Mucosa of descending colon (tissue), 3 donors: ENCODE measurements around the gene GAS5. TPM values are rescaled to one million over a fixed set of nuclear protein-coding genes. Genes with fewer than 3 reads are reported as not detected.
A peak's percentile ranks its signal among the peaks of the same experiment; 100 is the strongest.

Experiments used
- ATAC-seq: fragments of 200-7000 bp; cut with Tn5 transposase; one replicate; pipeline ENCODE4 v1.9.1; 2020; ENCODE audit warnings: mild to moderate bottlenecking, moderate library complexity
- DNase-seq, 3 donors: peaks; one replicate each; pipeline ENCODE4 v3.0.0-alpha.2; 2020
- H3K36me3 ChIP-seq: fragments of 200-600 bp; one replicate; pipeline ENCODE4 v1.8.0; 2021; ENCODE audit warnings: low read depth, mild to moderate bottlenecking
- H3K4me1 ChIP-seq: fragments of 200-600 bp; one replicate; pipeline ENCODE4 v1.8.0; 2021; ENCODE audit warnings: low read depth, mild to moderate bottlenecking
- H3K4me3 ChIP-seq: fragments of 200-600 bp; one replicate; pipeline ENCODE4 v1.8.0; 2021; ENCODE audit warnings: mild to moderate bottlenecking
- H3K9me3 ChIP-seq: fragments of 200-600 bp; one replicate; pipeline ENCODE4 v1.8.0; 2021; ENCODE audit warnings: mild to moderate bottlenecking
- CTCF ChIP-seq: fragments of 200-600 bp; IDR thresholded peaks from one replicate; pipeline ENCODE4 v1.8.0; 2022; ENCODE audit warnings: antibody characterized with exemption, mild to moderate bottlenecking
- intact Hi-C, 2 donors: fragments of 100-400 bp; cut with DNase I in 1 of 2; cut with micrococcal nuclease in 1 of 2; formaldehyde crosslinking; loops; one replicate each; pipeline versions ENCODE4 v1.11.0 to v1.11.1; 2022; cut with DNase I, micrococcal nuclease
- long read RNA-seq, 2 donors: library from polyadenylated mRNA; unstranded; transcript quantifications; one replicate each; pipeline ENCODE4 v2.0.0, GENCODE V29; 2019 to 2021
- total RNA-seq, 3 donors: library from RNA; stranded (reverse); fragmentation: NEBNext Ultra II Directional in 2 of 3; extraction: Animal tissue kit (Norgen Biotek cat#: 25700) in 2 of 3; gene quantifications; one replicate each; pipeline versions ENCODE4 v1.2.1 to v1.2.4, GENCODE V29; 2021 to 2023
- donor health status: DM: no; HTN: no; CAD: no; lungs with moderate emphysema.
- donor health status: DM: no; HTN: no; CAD: no.
- donor health status: DM: no; HTN: yes; CAD: no.

GAS5 gene
- total RNA-seq: 100 to 1,000 TPM; 207 to 252 (median 224) TPM
- long read RNA-seq, donor 1, transcript GAS5-221 (12 exons, 632 nt): major isoform, 42 of 93 reads
- long read RNA-seq, donor 1, partial matches to known transcripts: 3 of 93 reads
- long read RNA-seq, donor 1, other reads (novel, unspliced or antisense): 42 of 93 reads
- long read RNA-seq, donor 2, transcript GAS5-221 (12 exons, 632 nt): major isoform, 19 of 90 reads
- long read RNA-seq, donor 2, partial matches to known transcripts: 3 of 90 reads
- long read RNA-seq, donor 2, other reads (novel, unspliced or antisense): 66 of 90 reads

DNA sequence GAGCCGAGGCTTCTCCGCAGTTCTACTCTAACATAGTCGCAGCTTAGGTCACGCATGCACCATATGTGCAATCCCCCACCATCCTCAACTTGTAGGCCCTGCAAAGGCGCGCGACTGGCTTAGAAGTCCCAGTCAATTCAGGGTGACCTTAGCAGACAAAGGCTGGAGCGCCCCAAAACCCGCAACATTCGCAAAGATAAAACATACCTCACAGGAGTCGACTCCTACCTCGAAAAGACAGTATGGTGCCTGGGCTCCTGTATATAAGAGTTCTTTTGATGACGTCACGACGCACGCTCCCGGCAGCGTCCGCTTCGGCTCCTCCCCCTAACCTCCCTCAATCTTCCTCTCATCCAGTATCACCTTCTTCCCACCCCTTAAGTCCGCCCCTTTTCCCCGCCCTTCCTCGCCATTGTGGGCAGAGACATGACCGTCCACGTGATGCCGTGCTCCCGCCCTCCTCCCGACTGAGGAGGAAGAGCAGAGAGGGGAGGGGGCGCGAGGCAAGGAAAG is at the start of gene GAS5:
Gene GAS5 (minus strand): TSS at position 237 of the 513 bp plus-strand sequence.
- intact Hi-C loops: no loop called here
- peak; percentile 99 to 100 (median 99) for DNase-seq
- no peak for TF ChIP-seq CTCF
- peaks cover 12% of the 10 kb centered on the region for H3K4me1 ChIP-seq
- peak within 1 kb of the TSS; percentile 56 for H3K4me3 ChIP-seq
- no peaks in the 10 kb centered on the region for H3K9me3 ChIP-seq
- H3K36me3 ChIP-seq: no peaks in the 10 kb centered on the region
- ATAC-seq: peak; percentile 89

DNA sequence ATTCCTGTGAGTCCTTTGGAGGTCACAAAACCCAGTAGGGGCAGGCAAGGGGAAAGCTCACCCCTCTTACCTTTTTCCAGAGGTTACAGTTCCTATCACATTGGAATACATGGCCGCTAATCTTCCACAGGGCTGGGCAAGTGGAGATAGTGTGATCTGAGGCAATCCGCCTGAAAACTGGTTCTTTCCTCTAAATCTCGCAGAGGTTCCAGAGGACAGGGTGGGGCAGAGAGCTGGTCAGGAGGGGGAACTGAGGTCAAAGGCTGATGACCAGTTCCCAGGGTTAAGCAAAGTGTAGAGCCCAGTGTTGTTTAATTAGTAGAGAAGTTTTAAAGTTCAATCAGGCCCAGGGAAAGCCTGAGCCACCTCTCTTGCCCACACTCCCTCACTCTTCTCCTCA is 49.4 kb upstream of the GAS5 start, which contains the start of gene SERPINC1:
Gene SERPINC1 (minus strand): TSS at position 179 of the 400 bp plus-strand sequence. CDS start 68 bp downstream, at position 111.
- DNase-seq: no peak
- no peak for ATAC-seq
- Histone ChIP-seq H3K4me1 (no peaks in the 10 kb centered on the region), H3K9me3 (no peaks in the 10 kb centered on the region), H3K4me3 (no peak within 1 kb of the TSS), H3K36me3 (no peaks in the 10 kb centered on the region)
- intact Hi-C loops: no loop called here
- no peak for TF ChIP-seq CTCF

DNA sequence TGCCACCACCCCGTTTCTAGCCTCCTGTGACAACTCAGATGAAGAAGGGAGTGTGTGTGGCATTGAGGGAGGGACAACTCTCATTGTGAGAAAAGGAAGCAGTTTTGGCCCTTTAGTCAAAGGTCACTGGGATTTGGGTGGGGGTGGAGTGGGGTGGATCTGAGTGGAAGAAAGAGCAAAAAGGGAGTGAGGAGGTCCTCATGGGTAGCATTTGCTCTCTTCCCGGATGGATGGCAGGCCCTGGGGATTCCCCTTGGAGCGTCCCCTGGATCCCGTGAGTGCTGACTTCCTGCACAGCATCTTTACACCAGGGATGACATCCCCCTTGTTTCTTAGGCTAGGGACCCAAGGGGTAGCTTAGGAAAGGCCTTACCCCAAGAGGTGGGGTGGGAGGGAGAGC is 48.9 kb upstream of the GAS5 start:
- no peak overlapping the region for H3K4me3 ChIP-seq
- H3K36me3 ChIP-seq: no peaks in the 10 kb centered on the region
- TF ChIP-seq CTCF: no peak
- intact Hi-C loops: no loop called here
- ATAC-seq (no peak), DNase-seq (no peak)
- H3K4me1 ChIP-seq: no peaks in the 10 kb centered on the region
- H3K9me3 ChIP-seq: no peaks in the 10 kb centered on the region

DNA sequence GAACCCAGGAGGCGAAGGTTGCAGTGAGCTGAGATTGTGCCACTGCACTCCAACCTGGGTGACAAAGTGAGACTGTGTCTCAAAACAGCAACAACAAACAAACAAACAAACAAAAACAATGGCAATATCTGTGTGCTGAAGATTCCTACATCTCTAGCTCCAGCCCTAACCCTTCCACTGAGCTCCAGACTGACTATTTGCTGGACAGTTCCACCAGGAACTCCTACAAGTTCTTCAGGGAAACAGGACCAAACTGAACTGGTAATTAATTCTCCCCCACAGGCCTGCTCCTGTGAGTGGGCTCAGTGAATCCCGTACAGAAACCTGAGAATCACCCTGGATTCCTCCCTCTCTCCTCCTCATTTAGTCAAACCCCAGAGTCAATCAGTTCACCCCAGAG is 47.8 kb upstream of the GAS5 start:
- ATAC-seq (no peak), DNase-seq (no peak)
- intact Hi-C loops: no loop called here
- Histone ChIP-seq H3K36me3 (no peaks in the 10 kb centered on the region), H3K4me1 (no peaks in the 10 kb centered on the region), H3K9me3 (no peaks in the 10 kb centered on the region), H3K4me3 (no peak overlapping the region)
- TF ChIP-seq CTCF: no peak

DNA sequence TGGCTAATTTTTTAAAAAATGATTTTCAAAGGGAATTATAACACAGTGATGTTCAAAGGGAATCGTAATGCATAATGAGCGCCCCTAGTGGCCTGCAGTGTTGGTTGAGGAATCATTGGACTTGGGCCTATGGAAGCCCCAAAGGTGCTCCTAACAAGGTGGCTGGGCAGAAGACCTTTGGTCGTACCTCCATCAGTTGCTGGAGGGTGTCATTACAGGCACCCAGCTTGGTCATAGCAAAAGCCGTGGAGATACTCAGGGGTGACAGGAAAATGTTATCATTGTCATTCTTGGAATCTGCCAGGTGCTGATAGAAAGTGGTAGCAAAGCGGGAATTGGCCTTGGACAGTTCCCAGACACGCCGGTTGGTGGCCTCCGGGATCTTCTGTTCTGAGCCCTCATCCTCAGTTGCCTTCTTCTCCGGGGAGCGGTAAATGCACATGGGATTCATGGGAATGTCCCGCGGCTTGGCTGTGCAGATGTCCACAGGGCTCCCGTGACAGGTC is 46.6 kb upstream of the GAS5 start:
- intact Hi-C loops: no loop called here
- H3K4me1 ChIP-seq: no peaks in the 10 kb centered on the region
- DNase-seq (peak in 2 of 3 donors; percentile 37 to 69), ATAC-seq (peak; percentile 71)
- H3K9me3 ChIP-seq: no peaks in the 10 kb centered on the region
- H3K36me3 ChIP-seq: no peaks in the 10 kb centered on the region
- no peak for TF ChIP-seq CTCF
- no peak overlapping the region for H3K4me3 ChIP-seq
